PC-9 (cell line): ENCODE measurements around the gene SLC25A14.

Experiments
- CTCF ChIP-seq: fragments of 200-600 bp; sonication (generic); conservative IDR thresholded peaks from 2 replicates; pipeline ENCODE4 v1.6.1; 2017; ENCODE audit warnings: mixed run types, antibody characterized with exemption, mild to moderate bottlenecking, moderate library complexity
- EZH2 ChIP-seq: fragments of 200-600 bp; sonication (generic); IDR thresholded peaks from 2 replicates; pipeline ENCODE4 v1.8.0; 2017; ENCODE audit warnings: antibody characterized with exemption, low read depth

GRCh38 chrX:130304587-130305368 lies 34.9 kb upstream of the SLC25A14 start:
- no peak for TF ChIP-seq CTCF
- TF ChIP-seq EZH2 = no peak
